Loucy (cell line): Measurements from ENCODE around the gene RGS12.
A peak's percentile ranks its signal among the peaks of the same experiment; 100 is the strongest.

Source experiments
- H2AFZ ChIP-seq: fragments of 200-600 bp; sonication (generic); 2 replicates; pipeline ENCODE4 v1.6.0; 2016; ENCODE audit warnings: antibody characterized with exemption, mild to moderate bottlenecking, low read length, moderate library complexity
- H3F3A ChIP-seq: fragments of 200-600 bp; 2 replicates; pipeline ENCODE4 v1.6.0; 2016; ENCODE audit warnings: antibody characterized with exemption, low read depth, mild to moderate bottlenecking
- H3K27me3 ChIP-seq: fragments of 200-600 bp; sonication (generic); 2 replicates; pipeline ENCODE4 v1.6.1; 2014; ENCODE audit warnings: low read length, mild to moderate bottlenecking; ENCODE audit not compliant: insufficient read depth, poor library complexity, severe bottlenecking
- H3K36me3 ChIP-seq: fragments of 200-600 bp; sonication (generic); 2 replicates; pipeline ENCODE4 v1.6.1; 2016; ENCODE audit warnings: low read length; ENCODE audit not compliant: insufficient read depth
- H3K4me1 ChIP-seq: fragments of 200-600 bp; sonication (generic); 2 replicates; pipeline ENCODE4 v1.5.1; 2014; ENCODE audit warnings: low read length, mild to moderate bottlenecking; ENCODE audit not compliant: insufficient read depth, poor library complexity, severe bottlenecking
- H3K4me2 ChIP-seq: fragments of 200-600 bp; sonication (generic); 2 replicates; pipeline ENCODE4 v1.6.0; 2014; ENCODE audit warnings: antibody characterized with exemption, low read length, low read depth, mild to moderate bottlenecking; ENCODE audit not compliant: poor library complexity, severe bottlenecking
- H3K4me3 ChIP-seq: fragments of 200-600 bp; sonication (generic); 2 replicates; pipeline ENCODE4 v1.5.1; 2014; ENCODE audit warnings: low read length, mild to moderate bottlenecking, mixed read lengths; ENCODE audit not compliant: poor library complexity, severe bottlenecking
- H3K79me2 ChIP-seq: fragments of 200-600 bp; sonication (generic); 2 replicates; pipeline ENCODE4 v1.6.1; 2014; ENCODE audit warnings: low read length; ENCODE audit not compliant: insufficient read depth
- H3K9ac ChIP-seq: fragments of 200-600 bp; sonication (generic); 2 replicates; pipeline ENCODE4 v1.6.0; 2014; ENCODE audit warnings: mild to moderate bottlenecking, low read depth, low read length, moderate library complexity; ENCODE audit not compliant: poor library complexity, severe bottlenecking
- H3K9me2 ChIP-seq: fragments of 200-600 bp; sonication (generic); replicated peaks from 2 replicates; pipeline ENCODE4 v1.6.1; 2016; ENCODE audit warnings: low read depth, low read length, mixed read lengths
- H3K9me3 ChIP-seq: fragments of 200-600 bp; sonication (generic); 2 replicates; pipeline ENCODE4 v1.6.1; 2014; ENCODE audit warnings: mild to moderate bottlenecking, antibody characterized with exemption, low read length, low read depth; ENCODE audit not compliant: insufficient read depth
- H4K20me1 ChIP-seq: fragments of 200-600 bp; sonication (generic); 2 replicates; pipeline ENCODE4 v1.6.0; 2014; ENCODE audit warnings: antibody characterized with exemption, low read length, mild to moderate bottlenecking; ENCODE audit not compliant: insufficient read depth, poor library complexity, severe bottlenecking
- CTCF ChIP-seq: fragments of 200-600 bp; sonication (generic); conservative IDR thresholded peaks from 2 replicates; pipeline ENCODE4 v1.5.1; 2014; ENCODE audit warnings: mild to moderate bottlenecking, antibody characterized with exemption, low read length
- EZH2phosphoT487 ChIP-seq: fragments of 200-600 bp; IDR thresholded peaks from 2 replicates; pipeline ENCODE4 v1.6.1; 2018; ENCODE audit warnings: antibody characterized with exemption, mild to moderate bottlenecking, moderate library complexity, borderline replicate concordance

RGS12 gene

GRCh38 chr4:3317011-3317655 lies 24.3 kb downstream of the RGS12 start:
- Histone ChIP-seq H3F3A (no peaks in the 10 kb centered on the region), H4K20me1 (peaks cover 31% of the 10 kb centered on the region), H3K9me2 (no peaks in the 10 kb centered on the region), H3K79me2 (peaks cover 93% of the 10 kb centered on the region), H3K4me3 (no peak overlapping the region), H3K27me3 (no peaks in the 10 kb centered on the region), H3K4me1 (no peaks in the 10 kb centered on the region), H3K9me3 (no peaks in the 10 kb centered on the region), H3K4me2 (no peak overlapping the region), H3K9ac (no peak overlapping the region), H2AFZ (no peak overlapping the region), H3K36me3 (peaks cover 65% of the 10 kb centered on the region; the same call in 1 of the 2 replicates)
- TF ChIP-seq EZH2phosphoT487 (no peak), CTCF (no peak)

- Histone ChIP-seq H3K4me2 (no peak overlapping the region), H3K27me3 (no peaks in the 10 kb centered on the region), H3K4me1 (no peaks in the 10 kb centered on the region), H3K36me3 (peaks cover 61% of the 10 kb centered on the region; the same call in 1 of the 2 replicates), H3F3A (no peaks in the 10 kb centered on the region), H3K9me3 (no peaks in the 10 kb centered on the region), H3K9ac (no peak overlapping the region), H2AFZ (no peak overlapping the region), H3K9me2 (no peaks in the 10 kb centered on the region), H3K4me3 (no peak overlapping the region), H3K79me2 (peaks cover 93% of the 10 kb centered on the region), H4K20me1 (peaks cover 26% of the 10 kb centered on the region)
- TF ChIP-seq CTCF: no peak
- TF ChIP-seq EZH2phosphoT487: no peak
These were observed 24.9 kb downstream of the RGS12 start for GRCh38 chr4:3317656-3318211.

- Histone ChIP-seq H3K4me2 (no peak overlapping the region), H4K20me1 (peaks cover 31% of the 10 kb centered on the region), H3K79me2 (peaks cover 93% of the 10 kb centered on the region), H3K4me3 (no peak overlapping the region), H3K9me3 (no peaks in the 10 kb centered on the region), H3K27me3 (no peaks in the 10 kb centered on the region), H3K9ac (no peak overlapping the region), H2AFZ (no peak overlapping the region), H3F3A (no peaks in the 10 kb centered on the region), H3K4me1 (no peaks in the 10 kb centered on the region), H3K9me2 (no peaks in the 10 kb centered on the region), H3K36me3 (peaks cover 69% of the 10 kb centered on the region; the same call in 1 of the 2 replicates)
- TF ChIP-seq EZH2phosphoT487 (no peak), CTCF (peak; percentile 45)
These were observed 25.8 kb downstream of the RGS12 start for GRCh38 chr4:3318561-3319021.
